H1 (cell line): ENCODE data around the gene SLC41A1. TPM values are rescaled to one million over a fixed set of nuclear protein-coding genes. Genes with fewer than 3 reads are reported as not detected.

ENCODE experiments used
- CTCF ChIA-PET: fragments of 300-600 bp; sonication (Branson Sonifier 250); formaldehyde crosslinking; loops from one replicate; lab custom pipeline; 2021; ENCODE audit not compliant: partially characterized antibody; lab: Charles Lee
- POLR2A ChIA-PET: fragments of 300-600 bp; sonication (Branson Sonifier 250); formaldehyde crosslinking; loops from one replicate; lab custom pipeline; 2021; ENCODE audit warnings: inconsistent platforms; ENCODE audit not compliant: partially characterized antibody; lab: Charles Lee
- DNase-seq, 2 experiments: peaks; one replicate each; pipeline versions ENCODE4 v3.0.0 to v3.0.0-alpha.2; 2010 to 2022; ENCODE audit warnings: low spot score in 2 of 2, low read depth in 1 of 2, mixed read lengths in 1 of 2
- FAIRE-seq: peaks from 2 replicates; lab custom pipeline; 2011; peaks lifted over from hg19 to GRCh38; lab: Jason Lieb, UNC
- H2AFZ ChIP-seq: 2 replicates; pipeline ENCODE4 v1.8.1; 2012; ENCODE audit warnings: low read length, inconsistent platforms
- H2AK5ac ChIP-seq: 2 replicates; pipeline ENCODE4 v1.6.1; 2013; ENCODE audit warnings: low read depth, low read length
- H2BK120ac ChIP-seq: replicated peaks from 2 replicates; pipeline ENCODE3; 2013; ENCODE audit warnings: low read depth, low read length, inconsistent platforms
- H2BK12ac ChIP-seq: 2 replicates; pipeline ENCODE4 v1.6.1; 2013; ENCODE audit warnings: low read depth, low read length
- H2BK15ac ChIP-seq: 2 replicates; pipeline ENCODE4 v1.6.1; 2013; ENCODE audit warnings: low read length
- H2BK20ac ChIP-seq: 2 replicates; pipeline ENCODE4 v1.6.1; 2013; ENCODE audit warnings: low read length
- H2BK5ac ChIP-seq: 2 replicates; pipeline ENCODE4 v1.6.1; 2013; ENCODE audit warnings: low read depth, low read length
- H3K14ac ChIP-seq: 2 replicates; pipeline ENCODE4 v1.6.1; 2013; ENCODE audit warnings: inconsistent platforms; ENCODE audit not compliant: insufficient read length
- H3K18ac ChIP-seq: 2 replicates; pipeline ENCODE4 v1.6.1; 2013; ENCODE audit warnings: low read length; ENCODE audit errors: extremely low read depth
- H3K23ac ChIP-seq: 2 replicates; pipeline ENCODE4 v1.6.1; 2013; ENCODE audit warnings: inconsistent platforms; ENCODE audit not compliant: insufficient read length
- H3K23me2 ChIP-seq: 2 replicates; pipeline ENCODE4 v1.6.1; 2013; ENCODE audit warnings: low read depth, low read length
- H3K27ac ChIP-seq: 2 replicates; pipeline ENCODE4 v1.6.1; 2011; ENCODE audit warnings: low read depth, low read length, inconsistent platforms
- H3K27me3 ChIP-seq, 4 experiments: replicated peaks in 1 of 4; 1 replicate in 1 of 4; 2 replicates in 3 of 4; pipeline versions ENCODE4 v1.6.1 to v1.8.1; 2011 to 2013; ENCODE audit warnings: low read length in 3 of 4, mild to moderate bottlenecking in 3 of 4, inconsistent platforms in 2 of 4, mixed read lengths in 2 of 4, moderate library complexity in 1 of 4; ENCODE audit not compliant: control insufficient read depth in 3 of 4, insufficient read depth in 3 of 4; ENCODE audit errors: extremely low read depth in 1 of 4
- H3K36me3 ChIP-seq, 4 experiments: 2 replicates each; pipeline versions ENCODE4 v1.6.1 to v1.8.1; 2011 to 2013; ENCODE audit warnings: mild to moderate bottlenecking in 4 of 4, low read length in 3 of 4, moderate library complexity in 2 of 4, control low read depth in 1 of 4, inconsistent platforms in 1 of 4; ENCODE audit not compliant: insufficient read depth in 4 of 4, control insufficient read depth in 2 of 4
- H3K4ac ChIP-seq: replicated peaks from 2 replicates; pipeline ENCODE3; 2013; ENCODE audit warnings: low read length, low read depth, mixed read lengths, inconsistent platforms; ENCODE audit not compliant: insufficient read length
- H3K4me1 ChIP-seq, 4 experiments: replicated peaks in 1 of 4; 1 replicate in 1 of 4; 2 replicates in 3 of 4; pipeline versions ENCODE4 v1.6.1 to v1.8.1; 2011 to 2013; ENCODE audit warnings: low read length in 3 of 4, inconsistent platforms in 2 of 4, mixed read lengths in 1 of 4; ENCODE audit not compliant: insufficient read depth in 4 of 4, control insufficient read depth in 3 of 4
- H3K4me2 ChIP-seq, 2 experiments: 2 replicates each; pipeline versions ENCODE4 v1.6.1 to v1.8.1; 2011 to 2013; ENCODE audit warnings: low read depth in 2 of 2, low read length in 2 of 2, control low read depth in 1 of 2, inconsistent platforms in 1 of 2, mild to moderate bottlenecking in 1 of 2; ENCODE audit not compliant: insufficient read depth in 1 of 2
- H3K4me3 ChIP-seq, 4 experiments: fragments of 200-600, 300-600 bp in 1 of 4; sonication (generic), shearing (Covaris generic), sonication (Bioruptor Twin) in 1 of 4; 2 replicates each; pipeline versions ENCODE4 v1.5.1 to v1.8.1; 2011 to 2016; ENCODE audit warnings: low read length in 4 of 4, low read depth in 3 of 4, control low read depth in 2 of 4, inconsistent platforms in 2 of 4, mild to moderate bottlenecking in 2 of 4, mixed read lengths in 1 of 4, moderate library complexity in 1 of 4; ENCODE audit not compliant: insufficient read depth in 2 of 4; ENCODE audit errors: extremely low read depth in 1 of 4
- H3K56ac ChIP-seq: replicated peaks from 2 replicates; pipeline ENCODE3; 2013; ENCODE audit warnings: low read depth, mild to moderate bottlenecking, mixed read lengths, low read length, inconsistent platforms; ENCODE audit not compliant: insufficient read length
- H3K79me1 ChIP-seq: 2 replicates; pipeline ENCODE4 v1.6.1; 2013; ENCODE audit warnings: low read depth, low read length, control low read depth
- H3K79me2 ChIP-seq, 2 experiments: 2 replicates each; pipeline versions ENCODE4 v1.6.1 to v1.8.1; 2012 to 2013; ENCODE audit warnings: low read length in 2 of 2, mild to moderate bottlenecking in 2 of 2, inconsistent platforms in 1 of 2; ENCODE audit not compliant: insufficient read depth in 2 of 2, control insufficient read depth in 1 of 2
- H3K9ac ChIP-seq, 4 experiments: replicated peaks in 1 of 4; 1 replicate in 1 of 4; 2 replicates in 3 of 4; pipeline versions ENCODE4 v1.6.1 to v1.8.1; 2011 to 2013; ENCODE audit warnings: low read depth in 3 of 4, low read length in 3 of 4, control low read depth in 2 of 4, mild to moderate bottlenecking in 2 of 4, moderate library complexity in 2 of 4, inconsistent platforms in 1 of 4; ENCODE audit errors: extremely low read depth in 1 of 4
- H3K9me3 ChIP-seq, 2 experiments: 2 replicates each; pipeline versions ENCODE4 v1.6.1 to v1.8.1; 2012 to 2013; ENCODE audit warnings: mild to moderate bottlenecking in 2 of 2, moderate library complexity in 2 of 2, control low read depth in 1 of 2, inconsistent platforms in 1 of 2, low read depth in 1 of 2, low read length in 1 of 2, mixed read lengths in 1 of 2; ENCODE audit not compliant: insufficient read depth in 2 of 2
- H4K20me1 ChIP-seq, 2 experiments: replicated peaks in 1 of 2; 2 replicates each; pipeline versions ENCODE3 to v1.8.1; 2011 to 2013; ENCODE audit warnings: inconsistent platforms in 2 of 2, low read length in 2 of 2, mild to moderate bottlenecking in 1 of 2; ENCODE audit not compliant: insufficient read depth in 2 of 2, control insufficient read depth in 1 of 2
- H4K5ac ChIP-seq: 2 replicates; pipeline ENCODE4 v1.6.1; 2013; ENCODE audit warnings: low read length, low read depth, mixed read lengths, inconsistent platforms; ENCODE audit not compliant: insufficient read length
- H4K8ac ChIP-seq: 2 replicates; pipeline ENCODE4 v1.8.0; 2013; ENCODE audit warnings: mild to moderate bottlenecking, moderate library complexity, low read length, inconsistent platforms; ENCODE audit not compliant: insufficient read depth; ENCODE audit errors: extremely low read depth
- H4K91ac ChIP-seq: replicated peaks from 2 replicates; pipeline ENCODE3; 2013; ENCODE audit warnings: low read length, mixed read lengths, inconsistent platforms; ENCODE audit not compliant: insufficient read length
- ASH2L ChIP-seq: fragments of 200-600, 300-600 bp; sonication (generic); IDR thresholded peaks from one replicate; pipeline ENCODE4 v1.7.1; 2017; ENCODE audit warnings: low read length
- CEBPB ChIP-seq: IDR thresholded peaks from 2 replicates; pipeline ENCODE4 v1.6.1; 2012; ENCODE audit warnings: low read depth, low read length
- CHD2 ChIP-seq: IDR thresholded peaks from 2 replicates; pipeline ENCODE4 v1.6.1; 2012; ENCODE audit warnings: low read length, improper control_type of control experiment
- EP300 ChIP-seq, 2 experiments: IDR thresholded peaks; 1 replicate in 1 of 2; 2 replicates in 1 of 2; pipeline ENCODE4 v1.6.1; 2011 to 2012; ENCODE audit warnings: low read depth in 2 of 2, low read length in 2 of 2, mild to moderate bottlenecking in 2 of 2, borderline replicate concordance in 1 of 2, inconsistent platforms in 1 of 2, moderate library complexity in 1 of 2
- EZH2 ChIP-seq: fragments of 200-600 bp; sonication (generic); IDR thresholded peaks from 2 replicates; pipeline ENCODE4 v1.7.1; 2012; ENCODE audit warnings: low read depth, mild to moderate bottlenecking, moderate library complexity, low read length, inconsistent platforms; ENCODE audit not compliant: severe bottlenecking
- PHF8 ChIP-seq: fragments of 200-600 bp; sonication (generic); conservative IDR thresholded peaks from 2 replicates; pipeline ENCODE4 v1.7.1; 2012; ENCODE audit warnings: low read depth, mild to moderate bottlenecking, inconsistent platforms, low read length, moderate library complexity
- SAP30 ChIP-seq: fragments of 300-600 bp; sonication (generic); IDR thresholded peaks from 2 replicates; pipeline ENCODE4 v1.7.1; 2012; ENCODE audit warnings: low read length, moderate library complexity, mild to moderate bottlenecking, inconsistent platforms; ENCODE audit not compliant: insufficient read depth, insufficient replicate concordance
- TAF1 ChIP-seq: IDR thresholded peaks from 2 replicates; pipeline ENCODE4 v1.6.1; 2011; ENCODE audit warnings: mild to moderate bottlenecking, low read depth, low read length
- ZNF274 ChIP-seq: IDR thresholded peaks from 2 replicates; pipeline ENCODE4 v1.7.0; 2012; ENCODE audit warnings: low read length, borderline replicate concordance; ENCODE audit errors: extremely low read depth
- WGBS, 2 experiments: shearing (Covaris generic) in 1 of 2; methylation state at CpG; one replicate each; pipeline versions ENCODE4 v1.1.6 to v1.1.7; 2013 to 2015; ENCODE audit warnings: low lambda C conversion rate in 2 of 2, mixed read lengths in 2 of 2, inconsistent platforms in 1 of 2, low coverage in 1 of 2, missing lambda C conversion rate in 1 of 2; ENCODE audit not compliant: insufficient replicate concordance in 2 of 2, insufficient coverage in 1 of 2, insufficient read length in 1 of 2; ENCODE audit errors: extremely low coverage in 1 of 2, missing lambda C conversion rate in 1 of 2; 5-methylcytosine and 5-hydroxymethylcytosine counted together
- polyA plus RNA-seq, 7 experiments: library from polyadenylated mRNA; depleted of rRNA in 3 of 7; stranded (reverse) in 5 of 7; unstranded in 2 of 7; fragments of >200 nt in 5 of 7; fragments of 200-250 nt in 2 of 7; gene quantifications; 1 replicate in 5 of 7; 2 replicates in 1 of 7; 4 replicates in 1 of 7; pipeline versions ENCODE4 v1.2.1 to v1.2.3, GENCODE V29; 2011 to 2013; ENCODE audit warnings: missing spikeins in 2 of 7, mixed read lengths in 2 of 7
- total RNA-seq: library from RNA; stranded (reverse); fragmentation: NEBNext Ultra II Directional; extraction: Animal tissue kit (Norgen Biotek cat#: 25700); gene quantifications from 2 replicates; pipeline ENCODE4 v1.2.1, GENCODE V29; 2021
- TF ChIP-seq, protein P1 (sequence below): IDR thresholded peaks from 2 replicates; pipeline ENCODE4 v1.6.1; 2012; ENCODE audit warnings: inconsistent platforms
- TF ChIP-seq, protein P2 (sequence below): IDR thresholded peaks from 2 replicates; pipeline ENCODE4 v1.6.1; 2011; ENCODE audit warnings: low read depth, mild to moderate bottlenecking, low read length; ENCODE audit not compliant: insufficient read depth

SLC41A1 gene
- total and polyA plus RNA-seq, 2 of the 8 experiments (the other 6 are each of a cell fraction or from before 2014, with no cell fraction given) = 41.2 to 42.3 TPM

DNA sequence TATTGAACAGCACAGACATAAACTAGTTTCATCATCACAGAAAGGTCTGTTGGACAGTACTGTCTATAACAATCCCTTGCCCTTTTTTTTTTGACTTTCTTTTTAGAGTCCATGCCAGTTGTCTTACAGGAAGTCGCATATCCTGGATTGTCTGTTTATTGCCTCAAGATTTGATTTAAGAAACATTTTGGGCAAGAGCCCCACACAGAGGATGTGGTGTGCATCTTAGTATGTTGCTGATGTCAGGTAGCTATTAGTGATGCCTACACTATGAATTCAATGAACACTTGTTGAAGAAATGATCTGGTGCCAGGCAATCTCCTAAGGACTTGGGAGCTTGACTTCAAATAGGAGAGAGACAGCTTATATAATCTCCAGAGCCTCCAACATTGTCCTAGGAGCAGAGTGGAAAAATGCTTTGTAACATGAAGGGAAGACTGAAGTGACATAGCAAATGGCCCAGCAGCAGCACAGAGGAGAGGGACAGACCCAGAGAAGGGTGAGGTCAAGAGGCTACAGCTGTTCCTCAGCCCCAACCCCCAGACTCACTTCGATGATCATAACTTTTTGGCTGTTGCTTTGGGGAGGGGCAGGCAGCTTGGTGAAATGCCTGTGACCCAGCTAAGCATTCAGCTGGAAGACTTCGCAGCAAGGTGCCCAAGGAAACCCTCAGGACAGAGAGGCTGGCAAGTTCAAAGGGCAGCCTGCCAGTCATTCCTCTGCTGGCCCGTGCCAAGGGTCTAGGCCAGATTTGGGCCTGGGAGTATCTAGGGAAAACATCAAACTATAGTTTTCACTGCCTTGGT lies 30.2 kb downstream of the SLC41A1 start:
- H3K4ac ChIP-seq = no peak overlapping the region
- no peaks in the 10 kb centered on the region for H3K27me3 ChIP-seq
- H4K20me1 ChIP-seq = no peaks in the 10 kb centered on the region
- H3K27ac ChIP-seq = no peak overlapping the region
- no peak overlapping the region for H3K4me3 ChIP-seq
- H3K14ac ChIP-seq = no peak overlapping the region
- no peak overlapping the region for H3K18ac ChIP-seq
- H3K4me2 ChIP-seq = no peak overlapping the region
- H3K23me2 ChIP-seq = no peaks in the 10 kb centered on the region
- WGBS, 2 experiments = 92% methylated on average over 4 of the region's 4 CpGs; no CpG with 5 or more reads in 1 of the 2 experiments
- H3K79me2 ChIP-seq = no peaks in the 10 kb centered on the region
- no peaks in the 10 kb centered on the region for H3K36me3 ChIP-seq
- ChIA-PET POLR2A (interaction anchor here (0.7 kb wide), 1 partner anchor 19 kb away, joined by 3 read pairs; no protein-coding TSS in a partner anchor), CTCF (interaction anchor here (0.9 to 2.1 kb wide), 4 partner anchors 9 to 195 kb away, joined by 3 to 10 read pairs (median 3); no protein-coding TSS in a partner anchor)
- no peak overlapping the region for H4K8ac ChIP-seq
- no peak overlapping the region for H2BK120ac ChIP-seq
- H3K23ac ChIP-seq = no peak overlapping the region
- H2AK5ac ChIP-seq = no peak overlapping the region
- H3K9ac ChIP-seq = no peak overlapping the region
- no peak overlapping the region for H2BK12ac ChIP-seq
- FAIRE-seq = no peak
- H4K5ac ChIP-seq = no peak overlapping the region
- no peak overlapping the region for H3K56ac ChIP-seq
- no peak overlapping the region for H2AFZ ChIP-seq
- no peak for DNase-seq
- no peaks in the 10 kb centered on the region for H3K9me3 ChIP-seq
- no peak overlapping the region for H2BK5ac ChIP-seq
- H2BK15ac ChIP-seq = no peak overlapping the region
- H3K4me1 ChIP-seq = no peaks in the 10 kb centered on the region
- H3K79me1 ChIP-seq = no peaks in the 10 kb centered on the region
- no peak overlapping the region for H4K91ac ChIP-seq
- H2BK20ac ChIP-seq = no peak overlapping the region
- TF ChIP-seq ZNF274 (no peak), EP300 (IDR thresholded peaks at IDR 0.05; ENCODE audit: borderline replicate concordance in 1 of 2, low read depth in 2 of 2, low read length in 2 of 2) (no peak), CHD2 (no peak), CEBPB (no peak), ASH2L (no peak), TAF1 (no peak), PHF8 (no peak), EZH2 (no peak), SAP30 (no peak)
- TF ChIP-seq, protein P1, sequence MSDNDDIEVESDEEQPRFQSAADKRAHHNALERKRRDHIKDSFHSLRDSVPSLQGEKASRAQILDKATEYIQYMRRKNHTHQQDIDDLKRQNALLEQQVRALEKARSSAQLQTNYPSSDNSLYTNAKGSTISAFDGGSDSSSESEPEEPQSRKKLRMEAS = no peak
- TF ChIP-seq, protein P2, sequence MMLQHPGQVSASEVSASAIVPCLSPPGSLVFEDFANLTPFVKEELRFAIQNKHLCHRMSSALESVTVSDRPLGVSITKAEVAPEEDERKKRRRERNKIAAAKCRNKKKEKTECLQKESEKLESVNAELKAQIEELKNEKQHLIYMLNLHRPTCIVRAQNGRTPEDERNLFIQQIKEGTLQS = no peak
